HG03175 (cell line): ENCODE data around the gene CENPF.

ENCODE experiments used
- ATAC-seq: cut with Tn5 transposase; IDR thresholded peaks from one replicate; pipeline ENCODE4 v1.9.1; 2021; ENCODE audit warnings: mild to moderate bottlenecking, moderate library complexity; ENCODE audit not compliant: unreplicated experiment

The CENPF gene

DNA sequence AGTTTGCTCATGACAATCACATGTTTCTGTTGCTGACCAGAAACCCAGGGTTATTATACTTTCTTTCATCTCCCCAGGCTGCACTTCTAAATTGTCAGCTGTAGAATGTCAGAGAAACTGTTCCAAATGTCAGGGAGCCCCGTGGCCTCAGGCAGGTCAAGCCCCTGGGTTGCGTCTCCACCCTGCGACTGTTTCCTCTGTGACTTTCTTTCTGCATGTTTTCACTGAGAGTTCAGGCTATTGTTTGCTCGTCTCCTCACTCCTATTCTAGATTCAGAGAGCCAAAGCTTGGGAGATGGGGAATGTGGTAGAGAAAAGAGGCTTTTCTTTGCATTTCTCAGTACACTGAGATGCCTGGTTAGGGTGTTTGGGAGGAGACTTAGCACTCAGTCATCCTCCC lies 97.4 kb downstream of the CENPF start:
- no peak for ATAC-seq

DNA sequence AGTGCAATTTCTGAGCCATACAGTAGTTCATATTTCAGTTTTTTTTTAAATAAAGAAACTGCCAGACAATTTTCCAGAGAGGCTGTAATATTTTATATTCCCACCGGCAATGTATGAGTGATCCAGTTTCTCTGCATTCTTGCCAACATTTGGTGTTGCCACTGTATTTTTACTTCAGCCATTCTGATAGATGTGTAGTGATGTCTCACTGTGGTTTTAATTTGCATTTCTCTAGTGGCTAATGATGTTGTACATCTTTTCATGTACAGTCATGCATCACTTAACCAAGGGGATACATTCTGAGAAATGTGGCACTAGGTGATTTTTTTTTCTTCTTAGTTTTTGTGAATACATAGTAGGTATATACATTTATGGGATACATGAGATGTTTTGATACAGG lies 99.6 kb downstream of the CENPF start:
- ATAC-seq: no peak

DNA sequence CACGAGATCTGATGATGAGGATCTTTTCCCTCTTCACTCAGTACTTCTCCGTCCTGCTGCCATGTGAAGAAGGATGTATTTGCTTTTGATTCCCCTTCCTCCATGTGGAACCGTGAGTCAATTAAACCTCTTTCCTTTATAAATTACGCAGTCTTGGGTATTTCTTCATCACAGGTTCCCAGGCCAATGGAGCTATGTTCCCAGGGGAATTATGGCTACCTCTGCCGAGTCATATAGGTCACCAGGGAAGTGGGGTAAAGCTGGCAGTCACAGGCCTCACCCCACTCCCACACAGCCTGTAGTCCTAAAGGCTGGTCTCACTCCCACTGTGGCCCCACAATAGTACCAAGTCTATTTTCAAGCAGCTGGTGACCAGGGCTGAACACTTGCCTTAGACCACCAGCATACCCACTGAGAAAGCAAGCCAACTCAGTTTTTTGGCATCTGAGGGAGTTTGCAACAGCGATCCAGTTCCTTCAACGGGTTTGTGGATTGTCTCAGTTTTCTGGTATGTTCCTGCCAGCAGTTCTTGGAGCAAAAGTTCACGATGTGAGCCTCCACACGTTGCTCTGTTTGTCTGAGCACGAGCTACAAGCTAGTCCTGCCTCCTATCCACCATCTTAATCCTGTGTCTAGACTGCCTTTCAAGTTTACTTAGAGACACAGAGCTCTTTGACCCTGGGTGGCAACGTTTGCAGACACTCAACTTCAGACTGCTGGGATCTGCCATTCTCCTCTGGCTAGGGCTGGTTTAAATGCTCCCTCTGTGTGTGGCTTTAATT lies 104.5 kb downstream of the CENPF start:
- no peak for ATAC-seq

DNA sequence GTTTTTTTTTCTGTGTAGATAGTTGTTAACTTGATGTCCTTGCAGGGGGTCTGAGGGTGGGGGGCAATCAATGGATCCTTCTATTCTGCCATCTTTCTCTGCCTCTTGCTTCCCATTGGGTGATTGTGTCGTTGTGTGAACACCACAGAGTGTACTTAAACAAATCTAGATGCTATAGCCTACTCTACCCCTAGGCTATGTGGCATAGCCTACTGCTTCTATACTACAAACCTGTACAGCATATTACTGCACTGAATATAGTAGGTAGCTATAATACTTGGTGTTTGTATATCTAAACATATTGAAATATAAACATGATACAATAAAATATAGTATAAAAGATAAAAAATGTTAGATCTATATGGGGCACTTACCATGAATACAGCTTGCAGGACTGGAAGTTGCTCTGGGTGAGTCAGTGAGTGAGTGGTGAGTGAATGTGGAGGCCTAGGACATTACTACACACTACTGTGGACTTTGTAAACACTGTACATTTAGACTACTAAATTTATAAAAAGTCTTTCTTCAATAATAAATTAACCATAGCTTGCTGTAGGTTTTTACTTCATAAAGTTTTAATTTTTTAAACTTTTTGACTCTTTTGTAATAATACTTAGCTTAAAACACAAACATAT lies 105.4 kb downstream of the CENPF start:
- no peak for ATAC-seq

DNA sequence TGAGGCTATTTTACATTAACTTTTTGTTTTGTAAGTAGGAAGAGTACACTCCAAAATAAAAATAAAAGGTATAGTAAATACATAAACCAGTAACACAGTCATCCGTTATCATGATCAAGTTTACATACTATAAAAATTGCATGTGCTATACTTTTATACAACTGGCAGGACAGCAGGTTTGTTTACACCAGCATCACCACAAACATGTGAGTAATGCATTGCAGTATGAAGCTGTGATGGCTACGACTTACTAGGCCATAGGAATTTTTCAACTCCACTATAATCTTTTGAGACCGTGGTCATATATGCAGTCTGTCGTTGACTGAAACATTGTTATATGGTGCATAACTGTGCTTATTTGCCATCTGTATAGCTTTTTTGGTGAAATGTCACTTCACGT lies 106.2 kb downstream of the CENPF start:
- ATAC-seq: no peak

DNA sequence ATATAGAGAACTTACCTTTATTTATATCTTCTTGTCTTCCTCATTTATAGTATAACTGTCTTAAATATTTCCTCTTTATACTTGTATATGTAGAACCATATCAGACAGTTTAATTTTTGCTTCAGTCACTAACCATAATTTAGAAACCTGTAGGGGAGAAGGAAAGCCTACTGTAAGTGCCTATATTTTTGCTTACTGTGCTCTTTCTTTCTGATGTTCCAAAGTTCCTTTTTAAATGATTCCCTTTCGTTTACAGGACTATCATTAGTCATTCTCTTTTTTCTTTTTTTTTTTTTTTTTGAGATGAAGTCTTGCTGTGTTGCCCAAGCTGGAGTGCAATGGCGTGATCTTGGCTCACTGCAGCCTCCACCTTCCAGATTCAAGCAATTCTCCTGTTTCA lies 109.7 kb downstream of the CENPF start:
- ATAC-seq: no peak
